PC-9 (cell line): ENCODE data around the gene CDH13. TPM values are rescaled to one million over a fixed set of nuclear protein-coding genes. Genes with fewer than 3 reads are reported as not detected.

Experiments
- BruUV-seq: library from RNA; stranded (reverse); fragments of 400-500 nt; replicated peaks from 2 replicates; lab custom pipeline; 2021; lab: Mats Ljungman, UMichigan
- CTCF ChIA-PET: fragments of 300-600 bp; sonication (Branson Sonifier 250); formaldehyde crosslinking; loops from one replicate; lab custom pipeline; 2022; ENCODE audit warnings: antibody characterized with exemption; lab: Charles Lee
- POLR2A ChIA-PET: fragments of 300-600 bp; sonication (Branson Sonifier 250); formaldehyde crosslinking; loops from one replicate; lab custom pipeline; 2022; ENCODE audit warnings: antibody characterized with exemption; ENCODE audit not compliant: unreplicated experiment; lab: Charles Lee
- DNase-seq, 2 experiments: peaks; one replicate each; pipeline versions ENCODE4 v3.0.0 to v3.0.0-alpha.2; 2015 to 2022; ENCODE audit warnings: mixed read lengths in 1 of 2
- H2AFZ ChIP-seq: fragments of 200-600 bp; sonication (generic); 2 replicates; pipeline ENCODE4 v1.8.1; 2017; ENCODE audit warnings: antibody characterized with exemption
- H3F3A ChIP-seq: fragments of 200-600 bp; sonication (generic); 2 replicates; pipeline ENCODE4 v1.8.1; 2017; ENCODE audit warnings: antibody characterized with exemption, mild to moderate bottlenecking, low read depth; ENCODE audit not compliant: insufficient read depth
- H3K27ac ChIP-seq: fragments of 200-600 bp; sonication (generic); 2 replicates; pipeline ENCODE4 v1.6.1; 2016; ENCODE audit warnings: mixed run types
- H3K27me3 ChIP-seq: fragments of 200-600 bp; sonication (generic); 2 replicates; pipeline ENCODE4 v1.6.1; 2016; ENCODE audit warnings: low read depth, mixed run types; ENCODE audit not compliant: insufficient read depth
- H3K36me3 ChIP-seq: fragments of 200-600 bp; sonication (generic); 2 replicates; pipeline ENCODE4 v1.6.1; 2016; ENCODE audit warnings: low read depth, mixed run types
- H3K4me1 ChIP-seq: fragments of 200-600 bp; sonication (generic); replicated peaks from 2 replicates; pipeline ENCODE4 v1.6.1; 2016; ENCODE audit warnings: mixed run types; ENCODE audit not compliant: insufficient read depth
- H3K4me2 ChIP-seq: fragments of 200-600 bp; sonication (generic); 2 replicates; pipeline ENCODE4 v1.6.1; 2017; ENCODE audit warnings: mixed run types
- H3K4me3 ChIP-seq: fragments of 200-600 bp; sonication (generic); 2 replicates; pipeline ENCODE4 v1.6.1; 2016; ENCODE audit warnings: mixed run types
- H3K79me2 ChIP-seq: fragments of 200-600 bp; sonication (generic); 2 replicates; pipeline ENCODE4 v1.6.1; 2017; ENCODE audit warnings: low read depth, mixed run types
- H3K9me2 ChIP-seq: fragments of 200-600 bp; sonication (generic); 2 replicates; pipeline ENCODE4 v1.8.1; 2017; ENCODE audit warnings: mild to moderate bottlenecking; ENCODE audit not compliant: insufficient read depth
- H3K9me3 ChIP-seq: fragments of 200-600 bp; sonication (generic); 2 replicates; pipeline ENCODE4 v1.8.1; 2016; ENCODE audit warnings: low read depth; ENCODE audit not compliant: insufficient read depth
- H4K20me1 ChIP-seq: fragments of 200-600 bp; sonication (generic); 2 replicates; pipeline ENCODE4 v1.8.1; 2017; ENCODE audit not compliant: insufficient read depth
- EZH2 ChIP-seq: fragments of 200-600 bp; sonication (generic); IDR thresholded peaks from 2 replicates; pipeline ENCODE4 v1.8.0; 2017; ENCODE audit warnings: antibody characterized with exemption, low read depth
- intact Hi-C: fragments of 100-400 bp; cut with micrococcal nuclease; formaldehyde crosslinking; loops from one replicate; pipeline ENCODE4 v1.10.0; 2022; ENCODE audit not compliant: unreplicated experiment
- total RNA-seq: library from RNA; stranded (reverse); gene quantifications from 2 replicates; pipeline ENCODE4 v1.2.3, GENCODE V29; 2021
- TF ChIP-seq, protein P1 (sequence below): fragments of 200-600 bp; sonication (generic); conservative IDR thresholded peaks from 2 replicates; pipeline ENCODE4 v1.6.1; 2017; ENCODE audit warnings: mixed run types, antibody characterized with exemption, mild to moderate bottlenecking, moderate library complexity

CDH13 gene
- total RNA-seq, 1 experiment from 2014 or later, result 0.24 TPM

GRCh38 chr16:82713778-82714177 lies 87.0 kb downstream of the CDH13 start:
- Histone ChIP-seq H3K36me3 (no peaks in the 10 kb centered on the region), H3F3A (no peaks in the 10 kb centered on the region)
- POLR2A ChIA-PET, result interaction anchor here (0.7 kb wide), 1 partner anchor 1644 kb away, joined by 4 read pairs; no protein-coding TSS in a partner anchor

GRCh38 chr16:82715160-82715559 lies 88.4 kb downstream of the CDH13 start:
- no TSS peak for BruUV-seq
- CTCF ChIA-PET, result no interaction called here

More at GRCh38 chr16:82713778-82714177, 87.0 kb downstream of the CDH13 start:
- no peak for TF ChIP-seq EZH2
- TF ChIP-seq, protein P1, sequence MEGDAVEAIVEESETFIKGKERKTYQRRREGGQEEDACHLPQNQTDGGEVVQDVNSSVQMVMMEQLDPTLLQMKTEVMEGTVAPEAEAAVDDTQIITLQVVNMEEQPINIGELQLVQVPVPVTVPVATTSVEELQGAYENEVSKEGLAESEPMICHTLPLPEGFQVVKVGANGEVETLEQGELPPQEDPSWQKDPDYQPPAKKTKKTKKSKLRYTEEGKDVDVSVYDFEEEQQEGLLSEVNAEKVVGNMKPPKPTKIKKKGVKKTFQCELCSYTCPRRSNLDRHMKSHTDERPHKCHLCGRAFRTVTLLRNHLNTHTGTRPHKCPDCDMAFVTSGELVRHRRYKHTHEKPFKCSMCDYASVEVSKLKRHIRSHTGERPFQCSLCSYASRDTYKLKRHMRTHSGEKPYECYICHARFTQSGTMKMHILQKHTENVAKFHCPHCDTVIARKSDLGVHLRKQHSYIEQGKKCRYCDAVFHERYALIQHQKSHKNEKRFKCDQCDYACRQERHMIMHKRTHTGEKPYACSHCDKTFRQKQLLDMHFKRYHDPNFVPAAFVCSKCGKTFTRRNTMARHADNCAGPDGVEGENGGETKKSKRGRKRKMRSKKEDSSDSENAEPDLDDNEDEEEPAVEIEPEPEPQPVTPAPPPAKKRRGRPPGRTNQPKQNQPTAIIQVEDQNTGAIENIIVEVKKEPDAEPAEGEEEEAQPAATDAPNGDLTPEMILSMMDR, result no peak
- H3K4me2 ChIP-seq, result no peak overlapping the region
- H4K20me1 ChIP-seq, result no peaks in the 10 kb centered on the region
- H2AFZ ChIP-seq, result no peak overlapping the region
- CTCF ChIA-PET, result no interaction called here
- no peak for DNase-seq
- BruUV-seq, result no TSS peak
- H3K4me3 ChIP-seq, result no peak overlapping the region
- H3K79me2 ChIP-seq, result no peaks in the 10 kb centered on the region
- H3K4me1 ChIP-seq, result no peaks in the 10 kb centered on the region
- no peaks in the 10 kb centered on the region for H3K9me2 ChIP-seq
- H3K9me3 ChIP-seq, result no peaks in the 10 kb centered on the region
- H3K27me3 ChIP-seq, result peaks cover 14% of the 10 kb centered on the region
- H3K27ac ChIP-seq, result no peak overlapping the region
- intact Hi-C loops, result no loop called here

DNA sequence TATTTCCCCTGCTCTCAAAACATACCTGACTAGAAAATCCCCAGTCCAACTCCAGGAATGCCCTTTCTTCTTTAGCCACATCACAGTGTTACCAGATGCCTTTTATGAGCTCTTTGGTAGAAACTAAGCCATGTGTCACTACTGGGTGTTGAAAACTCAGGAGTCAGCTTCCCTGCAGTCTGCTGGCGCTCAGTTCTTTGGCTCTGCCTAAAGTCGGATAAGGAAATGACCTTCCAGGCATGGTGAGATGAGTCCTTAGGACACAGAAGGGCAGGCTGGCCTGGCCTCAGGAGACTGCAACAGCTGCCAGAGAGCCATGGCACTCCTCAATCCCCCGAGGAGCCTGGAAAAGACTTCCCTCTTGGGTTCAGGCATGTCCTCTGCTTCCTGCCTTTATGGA lies 89.1 kb downstream of the CDH13 start:
- H3K27me3 ChIP-seq, result peaks cover 14% of the 10 kb centered on the region
- H3F3A ChIP-seq, result no peaks in the 10 kb centered on the region
- intact Hi-C loops, result no loop called here
- H3K9me2 ChIP-seq, result no peaks in the 10 kb centered on the region
- BruUV-seq, result no TSS peak
- no peak for TF ChIP-seq EZH2
- TF ChIP-seq, protein P1, result no peak
- CTCF ChIA-PET, result no interaction called here
- H3K27ac ChIP-seq, result no peak overlapping the region
- H3K4me3 ChIP-seq, result no peak overlapping the region
- POLR2A ChIA-PET, result no interaction called here
- no peaks in the 10 kb centered on the region for H3K9me3 ChIP-seq
- no peaks in the 10 kb centered on the region for H4K20me1 ChIP-seq
- H3K79me2 ChIP-seq, result no peaks in the 10 kb centered on the region
- no peaks in the 10 kb centered on the region for H3K36me3 ChIP-seq
- no peak overlapping the region for H2AFZ ChIP-seq
- no peaks in the 10 kb centered on the region for H3K4me1 ChIP-seq
- H3K4me2 ChIP-seq, result no peak overlapping the region
- DNase-seq, result no peak

More at GRCh38 chr16:82715160-82715559, 88.4 kb downstream of the CDH13 start:
- Histone ChIP-seq H3K4me1 (no peaks in the 10 kb centered on the region), H3F3A (no peaks in the 10 kb centered on the region), H3K9me2 (no peaks in the 10 kb centered on the region), H3K9me3 (no peaks in the 10 kb centered on the region), H3K27ac (no peak overlapping the region), H4K20me1 (no peaks in the 10 kb centered on the region), H3K4me3 (no peak overlapping the region), H3K4me2 (no peak overlapping the region), H3K36me3 (no peaks in the 10 kb centered on the region), H3K79me2 (no peaks in the 10 kb centered on the region), H2AFZ (no peak overlapping the region), H3K27me3 (peaks cover 14% of the 10 kb centered on the region)
- intact Hi-C loops, result no loop called here
- POLR2A ChIA-PET, result no interaction called here
- DNase-seq, result no peak
- TF ChIP-seq EZH2, result no peak
- TF ChIP-seq, protein P1, result no peak
